Measurements from ENCODE around the gene GRID1.

- TF ChIP-seq CTCF (IDR thresholded peaks at IDR 0.05) (no peak), EP300 (IDR thresholded peaks at IDR 0.05; ENCODE audit: low read depth) (no peak), POLR2A (IDR thresholded peaks at IDR 0.05) (no peak)
These were observed 45.4 kb upstream of the GRID1 start for GRCh38 chr10:86411852-86412560.
